ENCODE data around the gene CNGB1. TPM values are rescaled to one million over a fixed set of nuclear protein-coding genes. Genes with fewer than 3 reads are reported as not detected.
A peak's percentile ranks its signal among the peaks of the same experiment; 100 is the strongest.

The CNGB1 gene
- polyA plus RNA-seq, 1 of the 3 experiments (the other 2 are of a cell fraction), result 0.05 TPM

DNA sequence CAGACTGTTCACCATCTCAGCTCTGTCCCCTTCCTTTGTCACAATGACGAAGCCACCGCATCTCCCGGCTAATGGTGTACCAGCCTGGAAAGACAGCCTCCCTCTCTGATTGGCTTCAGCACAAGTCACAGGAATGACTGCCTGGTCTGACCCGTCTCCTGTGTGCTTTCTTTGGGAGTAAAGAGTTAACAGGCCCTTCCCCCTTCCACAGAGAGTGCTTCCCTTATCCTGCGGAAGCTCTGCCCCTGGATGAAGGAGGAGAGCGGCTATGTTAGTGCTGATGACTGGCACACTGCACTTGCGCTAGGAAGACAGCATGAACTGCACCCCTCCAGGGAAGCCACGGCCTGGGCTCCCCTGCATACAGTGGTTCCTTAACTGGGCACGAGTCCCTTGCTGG, 41.6 kb upstream of the CNGB1 start:
- Histone ChIP-seq H3K27me3 (ENCODE audit: insufficient read depth) (no peaks in the 10 kb centered on the region), H3K79me2 (ENCODE audit: insufficient read depth) (peaks cover 19% of the 10 kb centered on the region; the same call in 1 of the 2 replicates), H4K20me1 (ENCODE audit: insufficient read depth) (no peaks in the 10 kb centered on the region), H3K9me3 (no peaks in the 10 kb centered on the region), H3K4me3 (ENCODE audit: low read depth in 2 of 2, low read length in 1 of 2) (no peak overlapping the region), H3K4me1 (ENCODE audit: control insufficient read depth in 1 of 2, insufficient read depth in 2 of 2, low read depth in 1 of 2, low read length in 1 of 2) (peaks cover 0 to 11% of the 10 kb centered on the region in 2 experiments; a peak in 2 of 4 replicates), H2AFZ (ENCODE audit: low read depth) (no peak overlapping the region), H3F3A (replicated peaks; ENCODE audit: insufficient read depth) (no peaks in the 10 kb centered on the region), H3K9ac (no peak overlapping the region), H3K9me2 (no peaks in the 10 kb centered on the region), H3K36me3 (replicated peaks in 1 of 2; ENCODE audit: control insufficient read depth in 1 of 2, insufficient read depth in 2 of 2, low read length in 1 of 2) (peaks cover 13 to 30% of the 10 kb centered on the region in 2 experiments), H3K4me2 (no peak overlapping the region), H3K27ac (ENCODE audit: low read depth in 2 of 2, low read length in 1 of 2) (no peak overlapping the region)
- 97% methylated on average over 6 of the region's 9 CpGs for WGBS (ENCODE audit: low lambda C conversion rate)
- CTCF ChIA-PET, result interaction anchor here (1.0 to 8.5 kb wide), 5 partner anchors 11 to 114 kb away, joined by 3 to 80 read pairs (median 11); partner anchors contain the start of gene USB1
- TF ChIP-seq RAD21 (IDR thresholded peaks at IDR 0.05; ENCODE audit: low read length), result no peak
- TF ChIP-seq YY1 (IDR thresholded peaks at IDR 0.05; ENCODE audit: low read depth), result no peak
- no peak for TF ChIP-seq MEF2A (IDR thresholded peaks at IDR 0.05; ENCODE audit: borderline replicate concordance, low read depth)
- TF ChIP-seq NRF1 (IDR thresholded peaks at IDR 0.05; ENCODE audit: low read depth, low read length), result no peak
- no peak for TF ChIP-seq FOXJ3 (CRISPR knock-in tag; IDR thresholded peaks at IDR 0.05)
- no peak for TF ChIP-seq NFIC (IDR thresholded peaks at IDR 0.05; ENCODE audit: borderline replicate concordance)
- no peak for TF ChIP-seq TAF1 (IDR thresholded peaks at IDR 0.05; ENCODE audit: borderline replicate concordance, low read depth, low read length)
- no peak for TF ChIP-seq TCF12 (IDR thresholded peaks at IDR 0.05)
- no peak for TF ChIP-seq GABPA (IDR thresholded peaks at IDR 0.05; ENCODE audit: low read depth)
- TF ChIP-seq MXI1 (IDR thresholded peaks at IDR 0.05; ENCODE audit: low read depth, low read length), result no peak
- no peak for DNase-seq
- POLR2A ChIA-PET, result no interaction called here

DNA sequence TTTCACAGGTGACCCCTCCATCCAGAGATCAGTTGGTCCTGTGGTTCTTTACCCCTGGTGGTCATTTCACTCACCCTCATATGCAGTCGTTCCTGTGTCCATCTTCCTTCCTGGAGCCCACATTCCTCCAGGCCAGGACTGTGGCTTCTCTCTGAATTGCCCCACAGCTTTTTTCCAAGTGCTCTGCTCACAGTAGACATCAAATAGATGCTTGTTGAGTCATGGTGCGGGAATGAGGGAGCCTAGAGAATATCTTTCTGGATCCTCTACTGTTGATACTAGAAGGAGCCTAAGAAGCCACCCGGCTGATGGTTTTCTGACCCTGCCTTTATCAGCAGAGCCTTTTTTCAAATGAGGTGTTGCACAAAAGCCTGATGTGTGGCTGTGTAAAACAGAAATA, 40.7 kb upstream of the CNGB1 start:
- peaks cover 14 to 30% of the 10 kb centered on the region in 2 experiments for H3K36me3 ChIP-seq (replicated peaks in 1 of 2; ENCODE audit: control insufficient read depth in 1 of 2, insufficient read depth in 2 of 2, low read length in 1 of 2)
- H3K27ac ChIP-seq (ENCODE audit: low read depth in 2 of 2, low read length in 1 of 2), result no peak overlapping the region; a peak in 1 of 4 replicates
- 64% methylated on average over 3 of the region's 3 CpGs for WGBS (ENCODE audit: low lambda C conversion rate)
- H3K4me1 ChIP-seq (ENCODE audit: control insufficient read depth in 1 of 2, insufficient read depth in 2 of 2, low read depth in 1 of 2, low read length in 1 of 2), result peaks cover 0 to 11% of the 10 kb centered on the region in 2 experiments; a peak in 2 of 4 replicates
- CTCF ChIA-PET, result interaction anchor here (1.4 to 1.9 kb wide), 4 partner anchors 21 to 116 kb away, joined by 4 to 10 read pairs (median 6); no protein-coding TSS in a partner anchor
- H3K27me3 ChIP-seq (ENCODE audit: insufficient read depth), result no peaks in the 10 kb centered on the region
- no peaks in the 10 kb centered on the region for H3K9me2 ChIP-seq
- POLR2A ChIA-PET, result no interaction called here
- H3K4me3 ChIP-seq (ENCODE audit: low read depth in 2 of 2, low read length in 1 of 2), result no peak overlapping the region
- no peak overlapping the region for H3K4me2 ChIP-seq
- H4K20me1 ChIP-seq (ENCODE audit: insufficient read depth), result no peaks in the 10 kb centered on the region
- H3K9me3 ChIP-seq, result no peaks in the 10 kb centered on the region
- no peak overlapping the region for H2AFZ ChIP-seq (ENCODE audit: low read depth)
- H3K9ac ChIP-seq, result no peak overlapping the region
- TF ChIP-seq FOSL2 (IDR thresholded peaks at IDR 0.05; ENCODE audit: borderline replicate concordance, low read depth), result peak; percentile 28; the same call in 1 of the 2 replicates
- TF ChIP-seq, protein P1, sequence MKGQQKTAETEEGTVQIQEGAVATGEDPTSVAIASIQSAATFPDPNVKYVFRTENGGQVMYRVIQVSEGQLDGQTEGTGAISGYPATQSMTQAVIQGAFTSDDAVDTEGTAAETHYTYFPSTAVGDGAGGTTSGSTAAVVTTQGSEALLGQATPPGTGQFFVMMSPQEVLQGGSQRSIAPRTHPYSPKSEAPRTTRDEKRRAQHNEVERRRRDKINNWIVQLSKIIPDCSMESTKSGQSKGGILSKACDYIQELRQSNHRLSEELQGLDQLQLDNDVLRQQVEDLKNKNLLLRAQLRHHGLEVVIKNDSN (IDR thresholded peaks at IDR 0.05; ENCODE audit: borderline replicate concordance, low read depth), result no peak
- TF ChIP-seq FOXJ3 (CRISPR knock-in tag; IDR thresholded peaks at IDR 0.05), result no peak
- TF ChIP-seq FOXM1 (IDR thresholded peaks at IDR 0.05; ENCODE audit: low read depth), result no peak
- TF ChIP-seq YY1 (IDR thresholded peaks at IDR 0.05; ENCODE audit: low read depth), result no peak
- TF ChIP-seq TCF12 (IDR thresholded peaks at IDR 0.05), result no peak
- TF ChIP-seq EZH2phosphoT487 (IDR thresholded peaks at IDR 0.05; ENCODE audit: borderline replicate concordance, low read depth), result no peak
- TF ChIP-seq JUND (IDR thresholded peaks at IDR 0.05), result peak; percentile 53
- TF ChIP-seq RAD21 (IDR thresholded peaks at IDR 0.05; ENCODE audit: low read length), result no peak
- TF ChIP-seq, protein P2, sequence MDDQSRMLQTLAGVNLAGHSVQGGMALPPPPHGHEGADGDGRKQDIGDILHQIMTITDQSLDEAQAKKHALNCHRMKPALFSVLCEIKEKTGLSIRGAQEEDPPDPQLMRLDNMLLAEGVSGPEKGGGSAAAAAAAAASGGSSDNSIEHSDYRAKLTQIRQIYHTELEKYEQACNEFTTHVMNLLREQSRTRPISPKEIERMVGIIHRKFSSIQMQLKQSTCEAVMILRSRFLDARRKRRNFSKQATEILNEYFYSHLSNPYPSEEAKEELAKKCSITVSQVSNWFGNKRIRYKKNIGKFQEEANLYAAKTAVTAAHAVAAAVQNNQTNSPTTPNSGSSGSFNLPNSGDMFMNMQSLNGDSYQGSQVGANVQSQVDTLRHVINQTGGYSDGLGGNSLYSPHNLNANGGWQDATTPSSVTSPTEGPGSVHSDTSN (IDR thresholded peaks at IDR 0.05), result no peak
- TF ChIP-seq, protein P3, sequence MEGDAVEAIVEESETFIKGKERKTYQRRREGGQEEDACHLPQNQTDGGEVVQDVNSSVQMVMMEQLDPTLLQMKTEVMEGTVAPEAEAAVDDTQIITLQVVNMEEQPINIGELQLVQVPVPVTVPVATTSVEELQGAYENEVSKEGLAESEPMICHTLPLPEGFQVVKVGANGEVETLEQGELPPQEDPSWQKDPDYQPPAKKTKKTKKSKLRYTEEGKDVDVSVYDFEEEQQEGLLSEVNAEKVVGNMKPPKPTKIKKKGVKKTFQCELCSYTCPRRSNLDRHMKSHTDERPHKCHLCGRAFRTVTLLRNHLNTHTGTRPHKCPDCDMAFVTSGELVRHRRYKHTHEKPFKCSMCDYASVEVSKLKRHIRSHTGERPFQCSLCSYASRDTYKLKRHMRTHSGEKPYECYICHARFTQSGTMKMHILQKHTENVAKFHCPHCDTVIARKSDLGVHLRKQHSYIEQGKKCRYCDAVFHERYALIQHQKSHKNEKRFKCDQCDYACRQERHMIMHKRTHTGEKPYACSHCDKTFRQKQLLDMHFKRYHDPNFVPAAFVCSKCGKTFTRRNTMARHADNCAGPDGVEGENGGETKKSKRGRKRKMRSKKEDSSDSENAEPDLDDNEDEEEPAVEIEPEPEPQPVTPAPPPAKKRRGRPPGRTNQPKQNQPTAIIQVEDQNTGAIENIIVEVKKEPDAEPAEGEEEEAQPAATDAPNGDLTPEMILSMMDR (IDR thresholded peaks at IDR 0.05), result no peak
- TF ChIP-seq, protein P4, sequence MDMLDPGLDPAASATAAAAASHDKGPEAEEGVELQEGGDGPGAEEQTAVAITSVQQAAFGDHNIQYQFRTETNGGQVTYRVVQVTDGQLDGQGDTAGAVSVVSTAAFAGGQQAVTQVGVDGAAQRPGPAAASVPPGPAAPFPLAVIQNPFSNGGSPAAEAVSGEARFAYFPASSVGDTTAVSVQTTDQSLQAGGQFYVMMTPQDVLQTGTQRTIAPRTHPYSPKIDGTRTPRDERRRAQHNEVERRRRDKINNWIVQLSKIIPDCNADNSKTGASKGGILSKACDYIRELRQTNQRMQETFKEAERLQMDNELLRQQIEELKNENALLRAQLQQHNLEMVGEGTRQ (IDR thresholded peaks at IDR 0.05; ENCODE audit: borderline replicate concordance, low read depth, low read length), result no peak
- TF ChIP-seq, protein P5, sequence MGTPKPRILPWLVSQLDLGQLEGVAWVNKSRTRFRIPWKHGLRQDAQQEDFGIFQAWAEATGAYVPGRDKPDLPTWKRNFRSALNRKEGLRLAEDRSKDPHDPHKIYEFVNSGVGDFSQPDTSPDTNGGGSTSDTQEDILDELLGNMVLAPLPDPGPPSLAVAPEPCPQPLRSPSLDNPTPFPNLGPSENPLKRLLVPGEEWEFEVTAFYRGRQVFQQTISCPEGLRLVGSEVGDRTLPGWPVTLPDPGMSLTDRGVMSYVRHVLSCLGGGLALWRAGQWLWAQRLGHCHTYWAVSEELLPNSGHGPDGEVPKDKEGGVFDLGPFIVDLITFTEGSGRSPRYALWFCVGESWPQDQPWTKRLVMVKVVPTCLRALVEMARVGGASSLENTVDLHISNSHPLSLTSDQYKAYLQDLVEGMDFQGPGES (IDR thresholded peaks at IDR 0.05; ENCODE audit: low read depth, low read length), result no peak
- H3K79me2 ChIP-seq (ENCODE audit: insufficient read depth), result peaks cover 27% of the 10 kb centered on the region; the same call in 1 of the 2 replicates
- H3F3A ChIP-seq (replicated peaks; ENCODE audit: insufficient read depth), result no peaks in the 10 kb centered on the region
- no peak for DNase-seq

Data from SK-N-SH (cell line).